Measurements from ENCODE around the gene APOL3.

- TF ChIP-seq, protein P1, sequence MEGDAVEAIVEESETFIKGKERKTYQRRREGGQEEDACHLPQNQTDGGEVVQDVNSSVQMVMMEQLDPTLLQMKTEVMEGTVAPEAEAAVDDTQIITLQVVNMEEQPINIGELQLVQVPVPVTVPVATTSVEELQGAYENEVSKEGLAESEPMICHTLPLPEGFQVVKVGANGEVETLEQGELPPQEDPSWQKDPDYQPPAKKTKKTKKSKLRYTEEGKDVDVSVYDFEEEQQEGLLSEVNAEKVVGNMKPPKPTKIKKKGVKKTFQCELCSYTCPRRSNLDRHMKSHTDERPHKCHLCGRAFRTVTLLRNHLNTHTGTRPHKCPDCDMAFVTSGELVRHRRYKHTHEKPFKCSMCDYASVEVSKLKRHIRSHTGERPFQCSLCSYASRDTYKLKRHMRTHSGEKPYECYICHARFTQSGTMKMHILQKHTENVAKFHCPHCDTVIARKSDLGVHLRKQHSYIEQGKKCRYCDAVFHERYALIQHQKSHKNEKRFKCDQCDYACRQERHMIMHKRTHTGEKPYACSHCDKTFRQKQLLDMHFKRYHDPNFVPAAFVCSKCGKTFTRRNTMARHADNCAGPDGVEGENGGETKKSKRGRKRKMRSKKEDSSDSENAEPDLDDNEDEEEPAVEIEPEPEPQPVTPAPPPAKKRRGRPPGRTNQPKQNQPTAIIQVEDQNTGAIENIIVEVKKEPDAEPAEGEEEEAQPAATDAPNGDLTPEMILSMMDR (IDR thresholded peaks at IDR 0.05): no peak
- TF ChIP-seq POLR2A (IDR thresholded peaks at IDR 0.05): no peak
Observed at GRCh38 chr22:36163497-36163896, 2.9 kb upstream of the APOL3 start.

Data from adrenal gland (tissue), 5 donors.